ENCODE measurements around the gene NPHP4. TPM values are rescaled to one million over a fixed set of nuclear protein-coding genes. Genes with fewer than 3 reads are reported as not detected.

Gene NPHP4
- total and polyA plus RNA-seq, 5 donors from 2014 or later: 0.29 to 13.2 (median 0.80) TPM

DNA sequence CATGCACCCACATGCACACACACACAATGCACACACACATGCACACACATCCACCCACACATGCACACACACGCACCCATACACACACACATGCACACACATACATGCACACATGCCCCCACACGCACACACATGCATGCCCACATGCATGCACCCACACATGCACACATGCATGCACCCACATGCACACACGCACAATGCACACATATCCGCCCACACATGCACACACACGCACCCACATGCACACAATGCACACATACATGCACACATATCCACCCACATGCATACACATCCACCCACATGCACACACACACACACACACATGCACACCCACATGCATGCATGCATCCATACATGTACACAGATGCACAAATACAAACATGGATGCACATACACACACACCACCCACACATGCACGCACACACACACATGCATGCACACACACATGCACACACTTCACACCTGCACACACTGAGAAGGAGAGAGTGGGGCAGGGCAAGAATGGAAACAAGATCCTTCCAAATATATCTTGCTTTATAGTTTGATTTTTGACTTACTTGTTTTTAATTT is 123.2 kb downstream of the NPHP4 start:
- DNase-seq (no peak), ATAC-seq (ENCODE audit: low read depth in 2 of 2) (no peak)
- no peak overlapping the region for H3K4me3 ChIP-seq (ENCODE audit: low read depth, low read length)
- no peaks in the 10 kb centered on the region for H3K27me3 ChIP-seq (ENCODE audit: control insufficient read depth, insufficient read depth, low read length)
- Mint-ChIP-seq H3K36me3 (peaks cover 13% of the 10 kb centered on the region), H3K4me3 (no peak overlapping the region), H3K27ac (no peak overlapping the region), H3K4me1 (peaks cover 0 to 5% (median 0%) of the 10 kb centered on the region in 4 donors), H3K27me3 (no peaks in the 10 kb centered on the region), H3K9me3 (no peaks in the 10 kb centered on the region)
- H3K9me3 ChIP-seq (ENCODE audit: control insufficient read depth in 2 of 2, low read length in 2 of 2): no peaks in the 10 kb centered on the region
- no peaks in the 10 kb centered on the region for H3K4me1 ChIP-seq (ENCODE audit: control insufficient read depth, insufficient read depth, low read length, poor library complexity, severe bottlenecking)
- no peaks in the 10 kb centered on the region for H3K36me3 ChIP-seq (ENCODE audit: control insufficient read depth, insufficient read depth, low read length)
- H3K27ac ChIP-seq (ENCODE audit: insufficient read depth, low read length, poor library complexity, severe bottlenecking): no peak overlapping the region

GRCh38 chr1:5865774-5866173 is 126.5 kb downstream of the NPHP4 start:
- no peaks in the 10 kb centered on the region for H3K27me3 Mint-ChIP-seq
- Histone ChIP-seq H3K4me1 (ENCODE audit: control insufficient read depth, insufficient read depth, low read length, poor library complexity, severe bottlenecking) (no peaks in the 10 kb centered on the region), H3K27ac (ENCODE audit: insufficient read depth, low read length, poor library complexity, severe bottlenecking) (no peak overlapping the region), H3K27me3 (ENCODE audit: control insufficient read depth, insufficient read depth, low read length) (no peaks in the 10 kb centered on the region), H3K9me3 (ENCODE audit: control insufficient read depth in 2 of 2, low read length in 2 of 2) (no peaks in the 10 kb centered on the region), H3K4me3 (ENCODE audit: low read depth, low read length) (no peak overlapping the region), H3K36me3 (ENCODE audit: control insufficient read depth, insufficient read depth, low read length) (no peaks in the 10 kb centered on the region)
- H3K9me3 Mint-ChIP-seq: no peaks in the 10 kb centered on the region
- no peak overlapping the region for H3K27ac Mint-ChIP-seq
- DNase-seq (no peak), ATAC-seq (ENCODE audit: low read depth in 2 of 2) (no peak)
- no peak overlapping the region for H3K4me3 Mint-ChIP-seq
- peaks cover 9% of the 10 kb centered on the region for H3K36me3 Mint-ChIP-seq
- H3K4me1 Mint-ChIP-seq: peaks cover 0 to 5% (median 0%) of the 10 kb centered on the region in 4 donors

GRCh38 chr1:5865056-5865455 is 127.2 kb downstream of the NPHP4 start:
- H3K27ac Mint-ChIP-seq: no peak overlapping the region
- Histone ChIP-seq H3K4me3 (ENCODE audit: low read depth, low read length) (no peak overlapping the region), H3K36me3 (ENCODE audit: control insufficient read depth, insufficient read depth, low read length) (no peaks in the 10 kb centered on the region), H3K27me3 (ENCODE audit: control insufficient read depth, insufficient read depth, low read length) (no peaks in the 10 kb centered on the region), H3K9me3 (ENCODE audit: control insufficient read depth in 2 of 2, low read length in 2 of 2) (no peaks in the 10 kb centered on the region), H3K4me1 (ENCODE audit: control insufficient read depth, insufficient read depth, low read length, poor library complexity, severe bottlenecking) (no peaks in the 10 kb centered on the region), H3K27ac (ENCODE audit: insufficient read depth, low read length, poor library complexity, severe bottlenecking) (no peak overlapping the region)
- peaks cover 0 to 5% (median 0%) of the 10 kb centered on the region in 4 donors for H3K4me1 Mint-ChIP-seq
- DNase-seq (no peak), ATAC-seq (ENCODE audit: low read depth in 2 of 2) (no peak)
- peaks cover 15% of the 10 kb centered on the region for H3K36me3 Mint-ChIP-seq
- no peaks in the 10 kb centered on the region for H3K27me3 Mint-ChIP-seq
- H3K9me3 Mint-ChIP-seq: no peaks in the 10 kb centered on the region
- H3K4me3 Mint-ChIP-seq: no peak overlapping the region

DNA sequence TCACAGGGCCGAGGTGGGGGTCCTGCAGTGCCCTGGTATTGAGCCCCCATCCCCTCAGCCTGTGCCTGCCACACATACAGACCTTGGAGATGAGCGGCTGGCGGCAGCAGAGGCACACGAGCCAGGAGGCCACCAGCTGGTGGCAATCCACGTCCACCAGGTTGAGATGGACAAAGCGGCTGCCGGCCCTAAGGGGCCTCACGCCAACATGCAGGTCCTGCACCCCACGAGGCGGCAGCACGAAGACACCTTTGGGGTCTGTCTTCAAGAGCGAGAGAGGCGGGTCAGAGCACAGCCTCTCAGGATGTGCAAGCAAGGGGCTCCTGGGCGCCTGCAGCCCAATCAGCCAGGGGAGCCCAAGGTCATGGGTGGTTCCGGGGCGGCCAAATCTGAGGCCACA is 128.0 kb downstream of the NPHP4 start:
- Mint-ChIP-seq H3K36me3 (peaks cover 16% of the 10 kb centered on the region), H3K27me3 (no peaks in the 10 kb centered on the region)
- ATAC-seq (ENCODE audit: low read depth in 2 of 2): no peak

DNA sequence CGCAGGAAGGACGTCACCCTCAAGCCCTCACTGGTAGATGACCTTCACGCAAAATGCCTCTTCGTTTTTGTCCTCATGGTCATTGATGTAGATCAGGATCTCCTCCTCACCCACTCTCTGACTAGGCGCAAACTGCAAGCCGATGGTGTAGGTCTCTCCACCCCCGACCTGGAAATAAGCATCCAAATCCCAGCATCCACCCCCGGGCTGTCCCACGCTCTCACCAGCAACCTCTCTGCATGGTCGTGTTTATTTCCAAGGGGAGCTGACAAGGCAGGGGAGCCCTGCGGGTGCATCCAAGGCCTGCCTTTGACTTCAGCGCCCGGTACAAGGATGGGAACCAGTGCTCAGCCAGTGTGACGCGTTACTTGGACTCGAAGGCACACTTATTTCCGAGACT is 129.0 kb downstream of the NPHP4 start:
- Mint-ChIP-seq H3K4me3 (no peak overlapping the region), H3K36me3 (peaks cover 16% of the 10 kb centered on the region), H3K9me3 (no peaks in the 10 kb centered on the region), H3K4me1 (no peaks in the 10 kb centered on the region), H3K27ac (no peak overlapping the region), H3K27me3 (no peaks in the 10 kb centered on the region)
- Histone ChIP-seq H3K27me3 (ENCODE audit: control insufficient read depth, insufficient read depth, low read length) (no peaks in the 10 kb centered on the region), H3K36me3 (ENCODE audit: control insufficient read depth, insufficient read depth, low read length) (no peaks in the 10 kb centered on the region), H3K27ac (ENCODE audit: insufficient read depth, low read length, poor library complexity, severe bottlenecking) (no peak overlapping the region), H3K4me1 (ENCODE audit: control insufficient read depth, insufficient read depth, low read length, poor library complexity, severe bottlenecking) (no peaks in the 10 kb centered on the region), H3K9me3 (ENCODE audit: control insufficient read depth in 2 of 2, low read length in 2 of 2) (no peaks in the 10 kb centered on the region), H3K4me3 (ENCODE audit: low read depth, low read length) (no peak overlapping the region)
- ATAC-seq (ENCODE audit: low read depth in 2 of 2) (no peak), DNase-seq (no peak)

More for the DNA sequence above, 128.0 kb downstream of the NPHP4 start:
- Mint-ChIP-seq H3K4me3 (no peak overlapping the region), H3K27ac (no peak overlapping the region), H3K9me3 (no peaks in the 10 kb centered on the region), H3K4me1 (no peaks in the 10 kb centered on the region)
- H3K36me3 ChIP-seq (ENCODE audit: control insufficient read depth, insufficient read depth, low read length): no peaks in the 10 kb centered on the region
- DNase-seq: no peak
- H3K4me3 ChIP-seq (ENCODE audit: low read depth, low read length): no peak overlapping the region
- H3K9me3 ChIP-seq (ENCODE audit: control insufficient read depth in 2 of 2, low read length in 2 of 2): no peaks in the 10 kb centered on the region
- H3K4me1 ChIP-seq (ENCODE audit: control insufficient read depth, insufficient read depth, low read length, poor library complexity, severe bottlenecking): no peaks in the 10 kb centered on the region
- H3K27me3 ChIP-seq (ENCODE audit: control insufficient read depth, insufficient read depth, low read length): no peaks in the 10 kb centered on the region
- no peak overlapping the region for H3K27ac ChIP-seq (ENCODE audit: insufficient read depth, low read length, poor library complexity, severe bottlenecking)

DNA sequence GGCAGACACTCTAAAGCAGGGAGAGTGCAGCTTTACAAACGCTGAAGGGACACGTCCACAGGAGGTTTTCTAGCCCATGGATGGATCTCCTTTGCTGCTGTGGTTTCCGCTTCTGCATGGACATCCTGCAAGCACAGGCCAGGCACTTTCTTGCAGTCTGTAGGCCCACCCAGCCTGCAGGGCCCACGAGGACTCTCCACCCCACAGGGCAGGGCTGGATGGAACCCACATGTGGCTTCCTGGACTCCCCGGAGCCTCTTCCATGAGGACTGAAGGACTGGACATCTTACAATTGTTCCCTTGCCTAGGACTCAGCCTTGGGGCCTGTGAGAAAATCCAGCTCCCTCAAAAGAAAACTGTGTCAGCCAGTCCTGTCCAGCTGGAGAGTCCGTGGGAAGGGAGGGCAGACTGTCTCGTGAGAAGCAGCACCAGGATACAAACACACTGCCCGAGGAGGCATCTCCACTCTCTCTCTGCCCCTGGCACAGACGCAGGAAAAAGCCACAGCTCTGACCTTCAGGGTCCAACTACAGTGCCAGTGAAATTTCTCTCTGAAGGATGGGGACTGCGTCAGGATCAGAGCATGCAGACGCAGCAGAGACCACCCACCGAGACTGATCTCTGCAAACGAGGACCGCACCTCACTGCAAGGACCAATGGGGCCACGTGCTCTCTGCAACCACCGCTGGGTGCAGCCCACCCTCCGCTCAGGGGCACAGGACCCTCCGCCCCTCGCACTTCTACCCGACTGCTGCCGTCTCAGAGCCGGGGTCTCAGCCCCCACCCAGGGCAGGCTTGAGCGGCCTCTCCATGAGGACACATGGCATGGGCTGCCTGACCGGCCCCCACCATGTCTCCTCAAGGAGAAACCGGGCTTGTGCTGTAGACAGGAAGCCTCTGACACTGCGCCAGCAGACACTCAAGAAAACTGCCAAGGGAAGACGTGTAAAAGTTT is 130.1 kb downstream of the NPHP4 start:
- Mint-ChIP-seq H3K4me3 (no peak overlapping the region), H3K4me1 (no peaks in the 10 kb centered on the region), H3K36me3 (peaks cover 16% of the 10 kb centered on the region), H3K9me3 (no peaks in the 10 kb centered on the region), H3K27me3 (no peaks in the 10 kb centered on the region), H3K27ac (no peak overlapping the region)
- DNase-seq (no peak), ATAC-seq (ENCODE audit: low read depth in 2 of 2) (no peak)
- H3K9me3 ChIP-seq (ENCODE audit: control insufficient read depth in 2 of 2, low read length in 2 of 2): no peaks in the 10 kb centered on the region
- no peaks in the 10 kb centered on the region for H3K27me3 ChIP-seq (ENCODE audit: control insufficient read depth, insufficient read depth, low read length)
- no peak overlapping the region for H3K4me3 ChIP-seq (ENCODE audit: low read depth, low read length)
- no peaks in the 10 kb centered on the region for H3K36me3 ChIP-seq (ENCODE audit: control insufficient read depth, insufficient read depth, low read length)
- no peak overlapping the region for H3K27ac ChIP-seq (ENCODE audit: insufficient read depth, low read length, poor library complexity, severe bottlenecking)
- H3K4me1 ChIP-seq (ENCODE audit: control insufficient read depth, insufficient read depth, low read length, poor library complexity, severe bottlenecking): no peaks in the 10 kb centered on the region

GRCh38 chr1:5860277-5860676 is 131.9 kb downstream of the NPHP4 start:
- no peaks in the 10 kb centered on the region for H3K27me3 ChIP-seq (ENCODE audit: control insufficient read depth, insufficient read depth, low read length)
- no peak overlapping the region for H3K4me3 Mint-ChIP-seq
- no peaks in the 10 kb centered on the region for H3K9me3 Mint-ChIP-seq
- H3K4me1 Mint-ChIP-seq: no peaks in the 10 kb centered on the region
- no peak overlapping the region for H3K27ac Mint-ChIP-seq
- DNase-seq (no peak), ATAC-seq (ENCODE audit: low read depth in 2 of 2) (no peak)
- H3K36me3 Mint-ChIP-seq: peaks cover 13% of the 10 kb centered on the region
- H3K4me1 ChIP-seq (ENCODE audit: control insufficient read depth, insufficient read depth, low read length, poor library complexity, severe bottlenecking): no peaks in the 10 kb centered on the region
- no peaks in the 10 kb centered on the region for H3K36me3 ChIP-seq (ENCODE audit: control insufficient read depth, insufficient read depth, low read length)
- H3K4me3 ChIP-seq (ENCODE audit: low read depth, low read length): no peak overlapping the region
- no peaks in the 10 kb centered on the region for H3K9me3 ChIP-seq (ENCODE audit: control insufficient read depth in 2 of 2, low read length in 2 of 2)
- no peaks in the 10 kb centered on the region for H3K27me3 Mint-ChIP-seq
- H3K27ac ChIP-seq (ENCODE audit: insufficient read depth, low read length, poor library complexity, severe bottlenecking): no peak overlapping the region

- H3K4me1 Mint-ChIP-seq: no peaks in the 10 kb centered on the region
- no peaks in the 10 kb centered on the region for H3K36me3 ChIP-seq (ENCODE audit: control insufficient read depth, insufficient read depth, low read length)
- H3K4me3 ChIP-seq (ENCODE audit: low read depth, low read length): no peak overlapping the region
- no peaks in the 10 kb centered on the region for H3K4me1 ChIP-seq (ENCODE audit: control insufficient read depth, insufficient read depth, low read length, poor library complexity, severe bottlenecking)
- H3K4me3 Mint-ChIP-seq: no peak overlapping the region
- ATAC-seq (ENCODE audit: low read depth in 2 of 2) (no peak), DNase-seq (no peak)
- no peaks in the 10 kb centered on the region for H3K9me3 Mint-ChIP-seq
- H3K36me3 Mint-ChIP-seq: peaks cover 13% of the 10 kb centered on the region
- no peak overlapping the region for H3K27ac Mint-ChIP-seq
- no peak overlapping the region for H3K27ac ChIP-seq (ENCODE audit: insufficient read depth, low read length, poor library complexity, severe bottlenecking)
- H3K27me3 ChIP-seq (ENCODE audit: control insufficient read depth, insufficient read depth, low read length): no peaks in the 10 kb centered on the region
- H3K9me3 ChIP-seq (ENCODE audit: control insufficient read depth in 2 of 2, low read length in 2 of 2): no peaks in the 10 kb centered on the region
- H3K27me3 Mint-ChIP-seq: no peaks in the 10 kb centered on the region
Measured at GRCh38 chr1:5859766-5860165, 132.5 kb downstream of the NPHP4 start.
